Measurements from ENCODE around the gene DDX1.
"Not testable (repeated sequence)": the region's sequence is repeated elsewhere in the genome, so short reads cannot be mapped to it uniquely, and the experiment has no call there.

The DDX1 gene

GRCh38 chr2:15591692-15592463 lies at the start of gene DDX1:
DDX1 (plus strand) TSS chr2:15591868; CDS start chr2:15591934, 66 bp downstream.
- peak within 1 kb of the TSS; percentile 79 for H3K4me3 ChIP-seq (ENCODE audit: low read depth, low read length)
- TF ChIP-seq CTCF (IDR thresholded peaks at IDR 0.05; ENCODE audit: insufficient read depth, low read depth, low read length, missing control alignments) = no peak
- DNase-seq (ENCODE audit: low read depth) = peak; percentile 94

GRCh38 chr2:15542269-15542668 lies 49.4 kb upstream of the DDX1 start:
- not testable (repeated sequence) for DNase-seq (ENCODE audit: low read depth); H3K4me3 ChIP-seq (ENCODE audit: low read depth, low read length)

GRCh38 chr2:15543053-15543452 lies 48.6 kb upstream of the DDX1 start:
- H3K4me3 ChIP-seq (ENCODE audit: low read depth, low read length) = no peak overlapping the region
- no peak for TF ChIP-seq CTCF (IDR thresholded peaks at IDR 0.05; ENCODE audit: insufficient read depth, low read depth, low read length, missing control alignments)
- DNase-seq (ENCODE audit: low read depth) = no peak

GRCh38 chr2:15543541-15543940 lies 48.1 kb upstream of the DDX1 start:
- H3K4me3 ChIP-seq (ENCODE audit: low read depth, low read length) = no peak overlapping the region
- DNase-seq (ENCODE audit: low read depth) = no peak
- no peak for TF ChIP-seq CTCF (IDR thresholded peaks at IDR 0.05; ENCODE audit: insufficient read depth, low read depth, low read length, missing control alignments)

GRCh38 chr2:15544227-15544626 lies 47.4 kb upstream of the DDX1 start:
- H3K4me3 ChIP-seq (ENCODE audit: low read depth, low read length) = no peak overlapping the region
- DNase-seq (ENCODE audit: low read depth) = no peak
- TF ChIP-seq CTCF (IDR thresholded peaks at IDR 0.05; ENCODE audit: insufficient read depth, low read depth, low read length, missing control alignments) = no peak

GRCh38 chr2:15546297-15547098 lies 45.2 kb upstream of the DDX1 start:
- no peak for DNase-seq (ENCODE audit: low read depth)
- peak; percentile 10 for TF ChIP-seq CTCF (IDR thresholded peaks at IDR 0.05; ENCODE audit: insufficient read depth, low read depth, low read length, missing control alignments)
- H3K4me3 ChIP-seq (ENCODE audit: low read depth, low read length) = no peak overlapping the region

GRCh38 chr2:15547115-15547876 lies 44.4 kb upstream of the DDX1 start:
- no peak overlapping the region for H3K4me3 ChIP-seq (ENCODE audit: low read depth, low read length)
- TF ChIP-seq CTCF (IDR thresholded peaks at IDR 0.05; ENCODE audit: insufficient read depth, low read depth, low read length, missing control alignments) = no peak
- DNase-seq (ENCODE audit: low read depth) = no peak
